AG08395 (cell line): ENCODE results near the gene OR52E4.
A peak's percentile ranks its signal among the peaks of the same experiment; 100 is the strongest.

Source experiments
- DNase-seq: peaks from one replicate; pipeline ENCODE4 v3.0.0; 2012; ENCODE audit warnings: mixed read lengths, low spot score

Gene OR52E4

GRCh38 chr11:5880329-5880728 is at the start of gene OR52E4:
OR52E4 (plus strand) TSS chr11:5880629; CDS start chr11:5884293, 3,664 bp downstream.
- DNase-seq = no peak

- no peak for DNase-seq
Observed at GRCh38 chr11:5831196-5831829, 49.1 kb upstream of the OR52E4 start.

GRCh38 chr11:5833446-5833845 is 47.0 kb upstream of the OR52E4 start:
- no peak for DNase-seq

- DNase-seq = no peak
Observed at GRCh38 chr11:5837695-5838094, 42.7 kb upstream of the OR52E4 start.

GRCh38 chr11:5841797-5842196 is 38.6 kb upstream of the OR52E4 start, which contains the start of gene OR52E6:
OR52E6 (minus strand) TSS chr11:5841897; CDS start chr11:5841897, 0 bp downstream.
- no peak for DNase-seq

GRCh38 chr11:5846701-5847100 is 33.7 kb upstream of the OR52E4 start:
- no peak for DNase-seq

- no peak for DNase-seq
Observed at GRCh38 chr11:5847711-5848110, 32.7 kb upstream of the OR52E4 start.

GRCh38 chr11:5851002-5851401 is 29.4 kb upstream of the OR52E4 start:
- DNase-seq = no peak

GRCh38 chr11:5857590-5857989 is 22.8 kb upstream of the OR52E4 start, which contains the start of gene OR52E8:
OR52E8 (minus strand) TSS chr11:5857690; CDS start chr11:5857690, 0 bp downstream.
- no peak for DNase-seq

GRCh38 chr11:5865826-5866225 is 14.6 kb upstream of the OR52E4 start:
- DNase-seq = no peak

GRCh38 chr11:5878564-5878963 is 1.9 kb upstream of the OR52E4 start:
- DNase-seq = no peak

GRCh38 chr11:5881756-5882155 is 1.3 kb downstream of the OR52E4 start:
- DNase-seq = no peak

GRCh38 chr11:5887172-5887571 is 6.7 kb downstream of the OR52E4 start:
- no peak for DNase-seq

GRCh38 chr11:5887661-5888060 is 7.2 kb downstream of the OR52E4 start:
- no peak for DNase-seq

- DNase-seq = peak; percentile 4
Observed at GRCh38 chr11:5891216-5891800, 10.9 kb downstream of the OR52E4 start.

- DNase-seq = no peak
Observed at GRCh38 chr11:5892908-5893307, 12.5 kb downstream of the OR52E4 start, which contains the start of gene OR52E5. OR52E5 (plus strand) TSS chr11:5893208; CDS start chr11:5900777, 7,569 bp downstream.

GRCh38 chr11:5899534-5899933 is 19.1 kb downstream of the OR52E4 start:
- no peak for DNase-seq

GRCh38 chr11:5910540-5910939 is 30.1 kb downstream of the OR52E4 start:
- no peak for DNase-seq

- DNase-seq = no peak
Observed at GRCh38 chr11:5922749-5923426, 42.5 kb downstream of the OR52E4 start.

- DNase-seq = no peak
Observed at GRCh38 chr11:5923427-5923776, 43.0 kb downstream of the OR52E4 start.

- no peak for DNase-seq
Observed at GRCh38 chr11:5923794-5924193, 43.4 kb downstream of the OR52E4 start.

- DNase-seq = no peak
Observed at GRCh38 chr11:5928271-5928670, 47.8 kb downstream of the OR52E4 start.

GRCh38 chr11:5928811-5929210 is 48.4 kb downstream of the OR52E4 start:
- no peak for DNase-seq
